ENCODE results near the gene RECQL5. TPM values are rescaled to one million over a fixed set of nuclear protein-coding genes. Genes with fewer than 3 reads are reported as not detected.
A peak's percentile ranks its signal among the peaks of the same experiment; 100 is the strongest.

RECQL5 gene
- polyA plus RNA-seq, 1 donor (not counting 4 experiments of a cell fraction or from before 2014, with no cell fraction given): 11.9 TPM

DNA sequence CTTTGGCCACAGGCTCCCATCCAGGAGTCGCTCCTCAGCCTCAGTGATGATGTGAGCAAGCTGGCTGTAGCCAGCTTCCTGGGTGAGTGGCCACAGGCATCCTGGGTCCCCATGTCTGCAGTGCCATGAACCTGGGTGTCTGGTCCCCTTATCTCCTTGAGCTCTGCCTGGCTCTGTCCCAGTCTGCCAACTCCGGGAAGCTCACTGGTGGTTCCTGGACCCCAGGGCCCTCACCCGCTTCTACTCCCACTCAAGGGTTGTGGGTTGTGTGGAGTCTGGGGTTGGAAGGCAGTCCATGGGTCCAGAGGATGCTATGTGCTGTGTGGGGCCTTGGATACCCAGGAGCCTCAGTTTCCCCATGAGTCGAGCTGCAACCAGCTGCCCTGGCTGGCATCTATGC is 45.5 kb downstream of the RECQL5 start:
- DNase-seq (ENCODE audit: low read depth, low spot score): no peak
- H3K9ac ChIP-seq (ENCODE audit: control insufficient read depth, extremely low read depth, insufficient read depth, low read length): no peak overlapping the region
- no peak overlapping the region for H3K4me3 ChIP-seq (ENCODE audit: control insufficient read depth in 2 of 3, extremely low read depth in 1 of 3, insufficient read depth in 2 of 3, low read depth in 1 of 3, low read length in 3 of 3)
- no peaks in the 10 kb centered on the region for H3K9me3 ChIP-seq (ENCODE audit: control insufficient read depth, low read depth, low read length)
- H3K4me1 ChIP-seq (ENCODE audit: control insufficient read depth, extremely low read depth, insufficient read depth, low read length): no peaks in the 10 kb centered on the region
- no peak overlapping the region for H3K27ac ChIP-seq (ENCODE audit: control insufficient read depth, insufficient read depth, low read length)
- peaks cover 2 to 3% of the 10 kb centered on the region in 2 experiments for H3K36me3 ChIP-seq (ENCODE audit: control insufficient read depth in 2 of 2, extremely low read depth in 1 of 2, insufficient read depth in 2 of 2, low read length in 2 of 2)
- H3K27me3 ChIP-seq (ENCODE audit: control insufficient read depth, extremely low read depth, insufficient read depth, low read length): peaks cover 13% of the 10 kb centered on the region
- no peak for TF ChIP-seq EZH2 (IDR thresholded peaks at IDR 0.05; ENCODE audit: low read length)
- TF ChIP-seq, protein P1, sequence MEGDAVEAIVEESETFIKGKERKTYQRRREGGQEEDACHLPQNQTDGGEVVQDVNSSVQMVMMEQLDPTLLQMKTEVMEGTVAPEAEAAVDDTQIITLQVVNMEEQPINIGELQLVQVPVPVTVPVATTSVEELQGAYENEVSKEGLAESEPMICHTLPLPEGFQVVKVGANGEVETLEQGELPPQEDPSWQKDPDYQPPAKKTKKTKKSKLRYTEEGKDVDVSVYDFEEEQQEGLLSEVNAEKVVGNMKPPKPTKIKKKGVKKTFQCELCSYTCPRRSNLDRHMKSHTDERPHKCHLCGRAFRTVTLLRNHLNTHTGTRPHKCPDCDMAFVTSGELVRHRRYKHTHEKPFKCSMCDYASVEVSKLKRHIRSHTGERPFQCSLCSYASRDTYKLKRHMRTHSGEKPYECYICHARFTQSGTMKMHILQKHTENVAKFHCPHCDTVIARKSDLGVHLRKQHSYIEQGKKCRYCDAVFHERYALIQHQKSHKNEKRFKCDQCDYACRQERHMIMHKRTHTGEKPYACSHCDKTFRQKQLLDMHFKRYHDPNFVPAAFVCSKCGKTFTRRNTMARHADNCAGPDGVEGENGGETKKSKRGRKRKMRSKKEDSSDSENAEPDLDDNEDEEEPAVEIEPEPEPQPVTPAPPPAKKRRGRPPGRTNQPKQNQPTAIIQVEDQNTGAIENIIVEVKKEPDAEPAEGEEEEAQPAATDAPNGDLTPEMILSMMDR (optimal IDR thresholded peaks at IDR 0.05 in 1 of 3, IDR thresholded peaks at IDR 0.05 in 1 of 3, conservative IDR thresholded peaks at IDR 0.05 in 1 of 3; ENCODE audit: extremely low read depth in 1 of 3, insufficient read depth in 2 of 3, low read length in 3 of 3): no peak
- H3K4me2 ChIP-seq (ENCODE audit: control insufficient read depth, extremely low read depth, insufficient read depth, low read depth, low read length): no peak overlapping the region
- H2AFZ ChIP-seq (ENCODE audit: control insufficient read depth, low read length): no peak overlapping the region
- H3K79me2 ChIP-seq (ENCODE audit: control insufficient read depth, insufficient read depth, low read length): no peaks in the 10 kb centered on the region
- dilution Hi-C loops (cut with MboI; ENCODE audit: extremely low pct_ligation_motif_present, low sequenced_read_pairs): no loop called here
- H4K20me1 ChIP-seq (ENCODE audit: control insufficient read depth, extremely low read depth, insufficient read depth, low read length): no peaks in the 10 kb centered on the region
- no peaks in the 10 kb centered on the region for H3K9me1 ChIP-seq (ENCODE audit: control insufficient read depth, extremely low read depth, insufficient read depth, low read length)
- no peak for FAIRE-seq

GRCh38 chr17:75619506-75620431 is 47.2 kb downstream of the RECQL5 start:
- H3K36me3 ChIP-seq (ENCODE audit: control insufficient read depth in 2 of 2, extremely low read depth in 1 of 2, insufficient read depth in 2 of 2, low read length in 2 of 2): no peaks in the 10 kb centered on the region
- TF ChIP-seq EZH2 (IDR thresholded peaks at IDR 0.05; ENCODE audit: low read length): no peak
- TF ChIP-seq, protein P1 (optimal IDR thresholded peaks at IDR 0.05 in 1 of 3, IDR thresholded peaks at IDR 0.05 in 1 of 3, conservative IDR thresholded peaks at IDR 0.05 in 1 of 3; ENCODE audit: extremely low read depth in 1 of 3, insufficient read depth in 2 of 3, low read length in 3 of 3): peak; percentile 50 to 87 (median 55)
- DNase-seq (ENCODE audit: low read depth, low spot score) (no peak), FAIRE-seq (no peak)
- H3K4me1 ChIP-seq (ENCODE audit: control insufficient read depth, extremely low read depth, insufficient read depth, low read length): no peaks in the 10 kb centered on the region
- H3K4me2 ChIP-seq (ENCODE audit: control insufficient read depth, extremely low read depth, insufficient read depth, low read depth, low read length): no peak overlapping the region
- no peaks in the 10 kb centered on the region for H4K20me1 ChIP-seq (ENCODE audit: control insufficient read depth, extremely low read depth, insufficient read depth, low read length)
- H3K9me3 ChIP-seq (ENCODE audit: control insufficient read depth, low read depth, low read length): no peaks in the 10 kb centered on the region
- no peaks in the 10 kb centered on the region for H3K9me1 ChIP-seq (ENCODE audit: control insufficient read depth, extremely low read depth, insufficient read depth, low read length)
- no peak overlapping the region for H3K9ac ChIP-seq (ENCODE audit: control insufficient read depth, extremely low read depth, insufficient read depth, low read length)
- peaks cover 16% of the 10 kb centered on the region for H3K27me3 ChIP-seq (ENCODE audit: control insufficient read depth, extremely low read depth, insufficient read depth, low read length)
- no peak overlapping the region for H3K4me3 ChIP-seq (ENCODE audit: control insufficient read depth in 2 of 3, extremely low read depth in 1 of 3, insufficient read depth in 2 of 3, low read depth in 1 of 3, low read length in 3 of 3)
- H2AFZ ChIP-seq (ENCODE audit: control insufficient read depth, low read length): no peak overlapping the region
- dilution Hi-C loops (cut with MboI; ENCODE audit: extremely low pct_ligation_motif_present, low sequenced_read_pairs): no loop called here
- no peak overlapping the region for H3K27ac ChIP-seq (ENCODE audit: control insufficient read depth, insufficient read depth, low read length)
- H3K79me2 ChIP-seq (ENCODE audit: control insufficient read depth, insufficient read depth, low read length): no peaks in the 10 kb centered on the region
